Skin epidermis (tissue), 12 donors: Measurements from ENCODE around the gene IL1RN.

ENCODE experiments used
- H3K27ac ChIP-seq, 21 experiments: fragments of 200-600 bp; sonication (generic) in 11 of 21; one replicate each; pipeline ENCODE4 v1.5.0; 2020; ENCODE audit warnings: mild to moderate bottlenecking in 3 of 21, inconsistent platforms in 2 of 21, moderate library complexity in 2 of 21
- H3K4me3 ChIP-seq, 7 experiments: fragments of 200-600 bp; sonication (generic) in 2 of 7; one replicate each; pipeline ENCODE4 v1.5.0; 2020; ENCODE audit warnings: inconsistent platforms in 2 of 7, mild to moderate bottlenecking in 2 of 7, moderate library complexity in 1 of 7

Gene IL1RN

DNA sequence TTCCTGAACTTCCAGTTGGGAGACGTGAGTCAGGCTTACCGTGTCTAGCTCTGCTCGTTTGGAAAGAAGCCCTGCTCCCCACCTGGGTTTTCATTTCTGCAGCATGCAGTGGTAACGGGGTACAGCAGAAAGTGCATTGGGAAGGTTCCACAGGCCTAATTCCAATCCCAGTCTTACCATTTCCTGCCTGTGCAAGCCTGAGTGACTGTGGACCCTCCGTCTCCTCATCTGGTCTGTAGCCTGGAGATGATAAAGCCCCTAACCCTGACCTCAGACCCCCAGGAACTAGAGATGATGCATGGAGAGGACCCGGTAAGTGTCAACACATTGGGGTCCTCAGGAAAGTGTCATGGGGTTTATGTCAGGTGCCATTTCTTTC, 40.6 kb downstream of the IL1RN start:
- Histone ChIP-seq H3K4me3 (no peak overlapping the region), H3K27ac (peak overlapping the region in 8 of 21 experiments; percentile 30 to 82 (median 54))

- no peak overlapping the region for H3K4me3 ChIP-seq
- H3K27ac ChIP-seq, result peak overlapping the region in 7 of 21 experiments; percentile 42 to 82 (median 63)
Measured at GRCh38 chr2:113169002-113169530, 41.7 kb downstream of the IL1RN start.

DNA sequence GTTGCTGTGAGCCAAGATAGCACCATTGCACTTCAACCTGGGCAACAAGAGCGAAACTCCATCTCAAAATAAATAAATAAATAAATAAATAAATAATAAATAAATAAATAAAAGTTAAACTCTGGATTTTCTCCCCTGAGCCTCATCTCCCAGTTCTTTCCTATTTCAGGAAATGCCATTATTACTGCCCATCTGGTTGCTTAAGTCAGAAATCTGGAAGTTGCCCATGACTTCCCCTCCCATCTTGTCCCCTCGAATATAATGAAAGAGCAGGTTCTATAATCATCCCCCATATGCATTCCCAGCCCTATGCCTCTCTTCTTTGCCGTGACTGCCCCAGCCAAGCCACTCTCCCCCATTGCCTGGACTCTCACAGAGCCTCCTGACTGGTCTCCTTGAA, 42.2 kb downstream of the IL1RN start:
- H3K4me3 ChIP-seq, result no peak overlapping the region
- peak overlapping the region in 1 of 21 experiments; percentile 80 for H3K27ac ChIP-seq

DNA sequence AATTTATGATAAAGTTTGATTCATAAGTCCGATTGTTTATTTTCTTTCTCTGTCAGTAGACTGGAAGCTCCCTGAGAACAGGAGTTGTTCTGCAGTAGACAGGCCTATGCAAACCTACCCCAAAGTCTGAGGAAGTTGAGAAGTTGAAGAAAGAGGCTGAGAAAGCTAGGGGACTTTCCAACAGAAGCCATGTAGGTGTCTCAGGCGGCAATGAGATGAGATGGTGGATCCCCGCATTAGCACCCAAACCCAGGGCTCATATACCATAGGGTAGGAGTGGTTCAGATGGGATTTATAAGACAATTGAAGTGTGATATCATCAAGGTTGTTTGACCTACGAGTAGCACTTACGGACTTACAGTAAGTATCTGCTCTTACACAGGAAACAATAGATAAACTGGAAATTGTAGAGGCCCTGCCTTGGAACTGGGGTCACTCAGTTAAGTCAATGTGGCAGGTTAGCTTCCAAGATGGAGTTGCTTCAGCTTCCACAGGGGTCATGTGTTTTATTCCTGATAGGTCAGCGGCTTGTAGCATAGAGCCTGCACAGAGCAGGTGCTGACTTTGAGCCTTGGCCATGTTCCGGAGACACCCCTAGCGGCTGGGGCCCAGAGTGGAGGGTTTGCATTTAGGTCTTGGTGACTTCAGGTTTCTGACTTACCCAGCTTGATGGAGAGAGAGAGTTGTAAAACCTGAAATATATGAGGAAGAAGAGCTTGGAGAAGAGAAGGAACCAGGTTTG, 44.1 kb downstream of the IL1RN start:
- no peak overlapping the region for H3K27ac ChIP-seq

GRCh38 chr2:113172721-113173541, 45.5 kb downstream of the IL1RN start:
- no peak overlapping the region for H3K4me3 ChIP-seq
- H3K27ac ChIP-seq, result peak overlapping the region in 16 of 21 experiments; percentile 10 to 95 (median 82)

More for the DNA sequence above, 44.1 kb downstream of the IL1RN start:
- no peak overlapping the region for H3K4me3 ChIP-seq

DNA sequence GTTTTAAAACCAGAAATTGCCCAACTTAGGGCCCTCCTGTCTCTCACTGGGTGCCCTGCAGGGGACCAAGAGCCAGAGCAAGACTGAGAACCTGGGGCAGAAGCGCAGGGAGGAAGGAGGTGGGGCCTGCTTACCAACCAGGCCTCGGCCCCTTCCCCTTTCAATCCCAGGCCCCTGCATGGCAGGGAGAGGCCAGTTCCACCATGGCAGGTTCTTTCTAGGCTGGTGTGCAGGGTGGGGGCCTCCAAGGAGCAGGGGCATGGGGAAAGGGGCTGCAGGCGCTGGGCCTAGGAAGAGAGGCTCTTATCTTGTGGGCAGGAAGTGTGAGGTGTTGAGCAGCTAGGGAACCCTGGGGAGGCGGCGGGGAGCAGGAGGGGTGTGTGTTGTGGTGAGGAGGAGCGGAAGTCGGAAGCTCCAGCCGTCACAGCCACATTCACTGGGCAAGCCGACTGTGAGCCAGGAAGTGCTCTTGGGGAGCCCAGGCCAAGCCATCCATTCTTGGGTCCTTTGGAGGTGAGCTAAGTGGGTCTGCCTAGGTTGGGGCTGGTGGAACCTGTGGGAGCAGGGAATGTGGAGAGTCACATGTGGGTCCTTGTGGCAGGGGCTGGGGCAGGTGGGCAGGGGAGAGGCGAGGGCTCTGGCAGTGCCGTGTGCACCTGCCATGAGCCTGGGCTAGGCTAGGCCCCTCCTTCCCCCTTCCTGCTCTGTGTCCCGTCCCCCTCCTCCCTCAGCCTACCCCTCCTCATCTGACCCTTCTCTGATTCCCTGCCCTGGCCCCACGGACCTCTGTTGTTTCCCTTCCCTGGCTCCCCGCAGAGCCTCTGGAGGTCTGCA, 46.4 kb downstream of the IL1RN start, which contains the start of gene PSD4:
TSS of gene PSD4 (plus strand) at position 430 of the 834 bp plus-strand sequence. CDS start 8,486 bp downstream, outside the sequence.
- peak within 1 kb of the TSS; percentile 27 to 48 (median 36) for H3K4me3 ChIP-seq

DNA sequence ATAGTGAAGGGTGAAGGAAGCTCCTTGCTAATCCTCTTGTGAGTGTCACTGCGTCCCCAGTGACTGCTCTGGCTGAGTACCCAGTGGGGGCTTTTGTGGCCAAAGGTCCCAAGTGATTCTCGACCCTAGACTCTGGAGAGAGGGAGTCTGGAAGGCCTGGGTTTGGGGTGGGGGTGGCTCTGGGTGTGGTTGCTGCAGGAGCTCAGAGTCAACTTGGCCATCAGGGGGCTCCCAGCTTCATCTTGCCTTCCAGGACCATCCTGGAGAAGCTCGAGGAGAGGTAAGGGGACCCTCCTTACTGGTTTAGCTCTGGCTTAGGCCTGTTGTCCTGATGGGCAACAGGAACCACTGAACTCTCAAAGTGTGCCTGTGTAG, 47.0 kb downstream of the IL1RN start:
- peak overlapping the region; percentile 27 to 48 (median 36) for H3K4me3 ChIP-seq
- peak overlapping the region in 20 of 21 experiments; percentile 17 to 95 (median 80) for H3K27ac ChIP-seq

More for the DNA sequence above, 46.4 kb downstream of the IL1RN start, which contains the start of gene PSD4:
- peak within 1 kb of the TSS in 20 of 21 experiments; percentile 17 to 95 (median 80) for H3K27ac ChIP-seq

- Histone ChIP-seq H3K4me3 (peak overlapping the region; percentile 27 to 48 (median 36)), H3K27ac (peak overlapping the region in 15 of 21 experiments; percentile 39 to 95 (median 83))
Measured at GRCh38 chr2:113175042-113175628, 47.7 kb downstream of the IL1RN start.

GRCh38 chr2:113175736-113176695, 48.6 kb downstream of the IL1RN start:
- Histone ChIP-seq H3K4me3 (peak overlapping the region in 6 of 7 experiments; percentile 31 to 48 (median 36)), H3K27ac (peak overlapping the region in 12 of 21 experiments; percentile 11 to 95 (median 83))

DNA sequence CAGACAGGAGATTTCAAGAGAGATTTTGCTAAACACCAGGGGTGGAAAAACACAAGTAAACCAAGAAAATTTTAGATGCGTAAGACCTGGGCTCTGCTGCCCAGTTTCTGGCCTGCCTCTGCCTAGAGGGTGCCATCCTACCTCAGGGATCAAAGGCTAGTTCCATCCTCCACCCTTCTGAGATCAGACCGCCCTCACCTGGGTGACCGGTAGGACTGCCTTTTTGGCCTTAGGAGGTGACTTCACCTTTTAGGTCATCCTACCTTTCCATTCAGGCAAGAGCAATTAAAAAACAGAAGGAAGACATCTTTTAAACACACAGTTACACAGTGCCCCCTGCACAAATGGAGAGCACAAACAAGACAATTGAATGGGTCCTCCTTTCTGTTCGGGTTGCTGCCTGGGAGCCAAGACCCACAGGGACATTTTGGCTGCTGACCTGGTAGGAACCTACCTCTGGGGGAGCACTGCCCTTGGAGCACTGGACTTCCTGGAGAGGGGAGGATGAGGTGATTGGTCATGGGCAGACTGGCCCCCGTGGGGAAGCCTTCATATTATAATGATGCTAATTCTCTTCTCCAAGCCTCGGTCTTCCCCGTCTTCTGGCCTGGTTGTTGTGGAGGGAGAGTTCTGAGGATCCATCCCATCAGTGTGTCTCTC, 49.4 kb downstream of the IL1RN start:
- Histone ChIP-seq H3K27ac (peak overlapping the region in 4 of 21 experiments; percentile 11 to 95 (median 87)), H3K4me3 (peak overlapping the region in 1 of 7 experiments; percentile 43)

- Histone ChIP-seq H3K27ac (no peak overlapping the region), H3K4me3 (no peak overlapping the region)
Measured at GRCh38 chr2:113178069-113178746, 50.8 kb downstream of the IL1RN start.

GRCh38 chr2:113178891-113179290, 51.5 kb downstream of the IL1RN start:
- no peak overlapping the region for H3K4me3 ChIP-seq
- H3K27ac ChIP-seq, result peak overlapping the region in 1 of 21 experiments; percentile 23

DNA sequence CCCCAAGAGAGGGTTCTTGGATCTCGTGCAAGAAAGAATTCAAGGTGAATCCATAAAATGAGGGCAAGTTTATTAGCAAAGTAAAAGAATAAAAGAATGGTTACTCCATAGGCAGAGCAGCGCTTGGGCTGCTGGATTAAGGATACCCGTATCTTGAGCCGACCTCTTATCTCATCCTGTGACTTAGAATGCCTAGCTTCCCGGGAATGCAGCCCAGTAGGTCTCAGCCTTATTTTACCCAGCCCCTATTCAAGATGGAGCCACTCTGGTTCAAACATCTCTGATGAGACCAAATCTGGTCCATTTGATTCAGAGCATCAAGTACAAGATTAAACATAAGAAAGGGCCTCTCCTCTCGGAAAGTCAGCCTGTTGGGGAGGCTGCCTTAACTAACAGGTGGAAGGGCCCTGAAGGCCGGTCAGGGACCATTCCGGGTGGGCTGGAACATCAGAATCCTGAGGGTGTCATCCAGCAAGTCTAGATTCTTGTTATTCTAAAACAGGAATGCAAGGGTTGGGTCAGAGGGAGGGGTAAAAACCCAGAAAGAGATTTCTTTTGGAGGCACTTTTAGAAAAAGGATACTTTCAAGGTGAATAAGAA, 52.1 kb downstream of the IL1RN start:
- Histone ChIP-seq H3K27ac (peak overlapping the region in 1 of 21 experiments; percentile 23), H3K4me3 (no peak overlapping the region)

- H3K27ac ChIP-seq, result peak overlapping the region in 1 of 21 experiments; percentile 1
- H3K4me3 ChIP-seq, result no peak overlapping the region
Measured at GRCh38 chr2:113180131-113180946, 52.9 kb downstream of the IL1RN start.
